ENCODE results near the gene OSMR.
A peak's percentile ranks its signal among the peaks of the same experiment; 100 is the strongest.

Gene OSMR

DNA sequence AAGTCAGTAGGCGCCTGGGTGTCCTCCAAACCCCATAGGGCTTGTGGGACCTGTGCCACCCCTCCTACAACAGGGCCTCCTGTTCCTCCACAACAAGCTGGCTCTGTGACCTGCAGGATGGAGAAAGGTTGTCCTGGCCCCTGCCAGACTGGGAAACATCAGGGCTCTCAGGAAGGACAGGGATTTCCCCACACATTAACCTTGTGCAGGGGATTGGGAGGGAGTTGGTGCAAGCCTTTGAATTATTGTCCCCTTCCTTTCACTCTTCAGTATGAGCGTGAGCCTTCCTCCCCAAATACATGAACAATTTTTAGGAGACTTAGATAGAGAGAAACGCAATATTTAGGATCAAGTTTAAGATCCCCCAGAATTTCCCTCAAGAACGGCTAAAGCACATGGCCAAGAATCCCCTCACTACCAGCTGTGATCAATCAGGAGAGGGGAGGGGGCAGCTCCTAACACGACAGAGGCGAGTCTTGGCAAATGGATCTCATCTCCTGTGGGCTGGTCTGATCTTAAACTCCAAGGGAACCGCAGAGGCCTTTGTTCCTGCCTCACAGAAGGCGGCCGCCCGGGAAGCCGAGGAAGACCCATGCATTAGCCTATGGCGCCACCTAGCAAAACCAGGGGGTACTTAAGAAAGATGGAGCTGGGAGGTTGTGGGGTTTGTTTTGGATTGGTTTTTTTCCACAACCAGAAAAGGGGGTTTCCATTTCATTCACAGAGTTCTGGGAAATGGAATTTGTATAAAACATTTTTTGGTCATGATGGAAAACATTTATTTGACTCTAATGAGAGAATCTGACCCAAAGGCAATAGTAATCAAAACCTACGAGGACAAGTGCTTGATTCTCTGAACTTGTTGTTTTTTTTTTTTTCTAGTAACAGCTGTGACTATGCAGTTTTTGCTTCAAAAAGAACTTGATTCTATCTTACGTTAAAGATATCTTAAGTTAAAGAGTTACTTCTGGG lies 36.1 kb upstream of the OSMR start:
- TF ChIP-seq POLR2A (IDR thresholded peaks at IDR 0.05; ENCODE audit: low read depth, low read length) (no peak), TAF1 (IDR thresholded peaks at IDR 0.05; ENCODE audit: borderline replicate concordance, low read depth, low read length) (no peak), POLR2AphosphoS5 (IDR thresholded peaks at IDR 0.05; ENCODE audit: low read depth, low read length) (no peak)
- no peak for FAIRE-seq
- DNase-seq (ENCODE audit: insufficient read length) = peak; percentile 37

DNA sequence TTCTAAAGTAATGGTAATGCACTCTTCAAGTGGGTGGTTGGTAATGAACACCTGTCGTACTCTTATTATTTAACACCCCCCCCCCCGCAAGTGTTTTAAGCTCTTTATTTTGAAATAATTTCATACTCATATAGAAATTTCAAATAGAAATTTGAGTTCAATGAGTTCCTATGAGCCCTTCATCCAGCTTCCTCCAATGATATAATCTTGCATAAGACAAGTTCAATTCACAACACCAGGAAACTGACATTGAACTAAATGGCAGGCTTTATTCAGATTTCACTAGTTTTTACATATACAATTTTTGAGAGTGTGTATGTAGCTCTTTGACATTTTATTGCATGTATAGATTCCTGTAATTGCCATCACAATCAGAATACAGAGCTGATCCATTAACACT lies 30.9 kb upstream of the OSMR start:
- FAIRE-seq (no peak), DNase-seq (ENCODE audit: insufficient read length) (no peak)
- TF ChIP-seq POLR2A (IDR thresholded peaks at IDR 0.05; ENCODE audit: low read depth, low read length) = no peak
- TF ChIP-seq TAF1 (IDR thresholded peaks at IDR 0.05; ENCODE audit: borderline replicate concordance, low read depth, low read length) = no peak
- no peak for TF ChIP-seq POLR2AphosphoS5 (IDR thresholded peaks at IDR 0.05; ENCODE audit: low read depth, low read length)

DNA sequence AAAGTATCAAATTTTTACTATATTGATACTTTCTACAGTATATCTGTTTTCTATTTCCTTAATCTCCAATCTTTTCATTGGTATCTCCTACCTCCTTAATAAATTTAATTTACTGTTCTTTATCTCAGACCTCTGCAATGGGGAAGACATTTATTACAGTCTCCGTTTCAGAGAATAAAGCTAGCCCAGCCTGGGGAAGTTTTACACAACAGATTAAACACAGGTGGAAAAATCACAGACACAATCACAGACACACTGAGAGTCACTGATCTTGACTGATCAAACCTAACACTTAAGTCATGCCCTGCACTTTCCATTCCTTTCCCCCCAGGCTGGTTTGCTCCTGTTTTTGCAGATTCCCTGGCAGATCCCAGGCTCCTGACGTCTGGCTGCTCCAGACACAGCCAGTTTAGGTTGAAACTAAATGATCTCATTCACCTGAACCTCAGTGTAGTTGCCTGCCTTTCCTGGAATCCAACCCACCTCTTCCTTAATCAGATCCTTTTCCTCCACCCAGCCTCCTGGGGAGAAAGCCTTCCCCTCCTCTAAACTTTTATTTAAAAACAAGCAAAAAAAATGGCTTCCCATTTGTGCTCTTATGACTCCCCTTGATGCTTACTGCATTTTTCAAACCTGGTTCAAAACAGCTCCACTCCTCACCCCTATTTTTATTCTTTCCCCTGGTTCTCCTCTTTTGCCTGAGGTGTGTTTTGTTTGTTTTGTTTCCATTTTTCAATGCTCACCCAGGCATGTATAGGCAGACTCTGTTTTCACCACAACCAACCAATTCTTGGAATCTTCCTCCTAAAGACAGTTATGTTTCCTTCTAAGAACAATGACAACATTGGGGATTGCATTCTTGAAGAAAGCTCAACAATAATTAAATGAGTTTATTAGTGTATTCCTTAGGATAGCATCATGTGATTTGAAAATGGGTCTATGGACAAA lies 29.5 kb upstream of the OSMR start:
- TF ChIP-seq TAF1 (IDR thresholded peaks at IDR 0.05; ENCODE audit: borderline replicate concordance, low read depth, low read length) = no peak
- TF ChIP-seq POLR2AphosphoS5 (IDR thresholded peaks at IDR 0.05; ENCODE audit: low read depth, low read length) = no peak
- no peak for TF ChIP-seq POLR2A (IDR thresholded peaks at IDR 0.05; ENCODE audit: low read depth, low read length)
- FAIRE-seq = no peak
- no peak for DNase-seq (ENCODE audit: insufficient read length)

DNA sequence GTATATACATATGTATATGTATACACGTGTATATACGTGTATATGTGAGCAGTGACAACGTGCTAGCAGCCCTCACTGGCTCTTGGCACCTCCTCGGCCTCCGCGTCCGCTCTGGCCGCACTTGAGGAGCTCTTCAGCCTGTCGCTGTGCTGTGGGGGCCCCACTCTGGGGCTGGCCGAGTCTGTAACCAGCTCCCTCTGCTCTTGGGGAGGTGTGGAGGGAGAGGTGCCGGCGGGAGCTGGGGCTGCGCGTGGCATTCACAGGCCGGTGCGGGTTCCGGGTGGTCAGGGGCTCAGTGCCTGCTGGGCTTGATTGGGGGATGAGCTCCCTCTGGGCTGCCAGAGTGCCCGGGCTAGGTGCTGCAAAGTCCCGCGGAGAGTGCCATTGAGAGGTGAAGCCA lies 24.1 kb upstream of the OSMR start:
- TF ChIP-seq POLR2AphosphoS5 (IDR thresholded peaks at IDR 0.05; ENCODE audit: low read depth, low read length) (no peak), TAF1 (IDR thresholded peaks at IDR 0.05; ENCODE audit: borderline replicate concordance, low read depth, low read length) (no peak), POLR2A (IDR thresholded peaks at IDR 0.05; ENCODE audit: low read depth, low read length) (no peak)
- DNase-seq (ENCODE audit: insufficient read length) (no peak), FAIRE-seq (no peak)

DNA sequence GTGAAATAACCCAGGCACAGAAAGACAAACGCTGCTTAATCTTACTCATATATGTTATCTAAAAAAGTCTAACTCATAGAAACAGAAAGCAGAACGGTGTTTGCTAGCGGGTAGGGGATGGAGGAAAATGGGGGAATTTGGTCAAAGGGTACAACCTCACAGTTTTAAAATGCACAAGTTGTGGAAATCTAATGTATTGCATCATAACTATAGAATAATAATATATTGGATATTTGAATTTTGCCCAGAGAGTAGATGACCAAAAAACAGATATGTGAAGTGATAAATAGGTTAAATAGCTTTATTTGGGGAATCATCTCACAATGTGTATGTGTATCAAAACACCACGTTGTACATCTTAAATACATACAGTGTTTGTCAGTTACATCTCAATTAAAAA lies 22.3 kb upstream of the OSMR start:
- TF ChIP-seq TAF1 (IDR thresholded peaks at IDR 0.05; ENCODE audit: borderline replicate concordance, low read depth, low read length) (no peak), POLR2A (IDR thresholded peaks at IDR 0.05; ENCODE audit: low read depth, low read length) (no peak), POLR2AphosphoS5 (IDR thresholded peaks at IDR 0.05; ENCODE audit: low read depth, low read length) (no peak)
- FAIRE-seq (no peak), DNase-seq (ENCODE audit: insufficient read length) (no peak)

DNA sequence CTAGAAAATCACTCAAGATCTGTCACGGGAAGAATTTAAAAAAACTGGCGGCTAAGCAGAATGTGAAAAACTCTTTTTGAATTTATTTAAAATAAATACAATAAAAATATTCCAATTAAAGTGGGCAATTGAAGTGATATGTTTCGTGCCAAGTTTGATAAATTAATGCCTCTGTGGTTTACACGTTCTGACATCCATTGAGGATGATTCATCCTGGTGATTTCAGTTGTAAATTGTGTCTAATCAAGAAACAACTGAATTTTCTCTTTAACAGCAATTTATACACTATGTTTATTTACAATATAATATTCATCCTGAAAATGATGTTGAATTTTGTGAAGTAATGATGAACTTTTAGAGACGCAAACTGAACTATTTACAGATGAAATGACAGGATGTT lies 21.0 kb upstream of the OSMR start:
- TF ChIP-seq POLR2AphosphoS5 (IDR thresholded peaks at IDR 0.05; ENCODE audit: low read depth, low read length) (no peak), POLR2A (IDR thresholded peaks at IDR 0.05; ENCODE audit: low read depth, low read length) (no peak), TAF1 (IDR thresholded peaks at IDR 0.05; ENCODE audit: borderline replicate concordance, low read depth, low read length) (no peak)
- DNase-seq (ENCODE audit: insufficient read length) (no peak), FAIRE-seq (no peak)

DNA sequence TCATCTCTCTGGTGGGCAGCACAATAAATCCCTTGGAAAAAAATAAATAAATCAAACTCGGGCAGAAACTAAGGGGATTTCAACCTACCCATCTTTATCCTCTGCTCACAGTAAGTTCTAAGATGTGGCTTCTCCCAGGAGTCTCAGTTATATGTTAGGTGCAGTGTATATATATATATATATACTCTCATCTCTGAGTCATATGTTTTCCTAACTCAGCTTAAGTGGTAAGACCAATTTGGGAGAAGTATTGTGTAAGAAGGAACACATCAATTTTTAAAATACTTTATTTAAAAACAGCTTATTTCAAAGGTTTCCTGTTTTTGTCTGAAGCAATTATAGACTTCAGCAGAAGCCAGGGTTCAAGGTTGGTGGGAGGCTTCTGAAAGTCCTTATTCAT lies 20.3 kb upstream of the OSMR start:
- no peak for TF ChIP-seq POLR2AphosphoS5 (IDR thresholded peaks at IDR 0.05; ENCODE audit: low read depth, low read length)
- TF ChIP-seq TAF1 (IDR thresholded peaks at IDR 0.05; ENCODE audit: borderline replicate concordance, low read depth, low read length) = no peak
- TF ChIP-seq POLR2A (IDR thresholded peaks at IDR 0.05; ENCODE audit: low read depth, low read length) = no peak
- DNase-seq (ENCODE audit: insufficient read length) (no peak), FAIRE-seq (no peak)

DNA sequence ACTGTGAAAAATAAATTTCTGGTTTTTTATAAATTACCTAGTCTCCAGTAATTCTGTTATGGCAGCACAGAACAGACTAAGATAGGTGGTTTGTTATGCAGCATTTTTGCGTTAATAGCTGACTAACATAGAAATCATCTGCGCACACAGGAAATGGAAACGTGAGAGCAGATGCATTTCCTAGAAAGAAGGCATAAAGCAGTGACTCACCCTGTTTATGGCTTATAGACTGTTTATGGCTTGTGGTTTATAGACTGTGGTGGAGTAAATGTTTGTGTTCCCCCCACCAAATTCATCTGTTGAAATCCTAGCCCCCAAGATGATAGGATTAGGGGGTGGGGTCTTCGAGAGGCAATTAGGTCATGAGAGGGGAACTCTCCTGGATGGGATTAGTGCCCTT lies 18.3 kb upstream of the OSMR start:
- FAIRE-seq = no peak
- TF ChIP-seq POLR2AphosphoS5 (IDR thresholded peaks at IDR 0.05; ENCODE audit: low read depth, low read length) = no peak
- TF ChIP-seq TAF1 (IDR thresholded peaks at IDR 0.05; ENCODE audit: borderline replicate concordance, low read depth, low read length) = no peak
- no peak for TF ChIP-seq POLR2A (IDR thresholded peaks at IDR 0.05; ENCODE audit: low read depth, low read length)
- DNase-seq (ENCODE audit: insufficient read length) = no peak

DNA sequence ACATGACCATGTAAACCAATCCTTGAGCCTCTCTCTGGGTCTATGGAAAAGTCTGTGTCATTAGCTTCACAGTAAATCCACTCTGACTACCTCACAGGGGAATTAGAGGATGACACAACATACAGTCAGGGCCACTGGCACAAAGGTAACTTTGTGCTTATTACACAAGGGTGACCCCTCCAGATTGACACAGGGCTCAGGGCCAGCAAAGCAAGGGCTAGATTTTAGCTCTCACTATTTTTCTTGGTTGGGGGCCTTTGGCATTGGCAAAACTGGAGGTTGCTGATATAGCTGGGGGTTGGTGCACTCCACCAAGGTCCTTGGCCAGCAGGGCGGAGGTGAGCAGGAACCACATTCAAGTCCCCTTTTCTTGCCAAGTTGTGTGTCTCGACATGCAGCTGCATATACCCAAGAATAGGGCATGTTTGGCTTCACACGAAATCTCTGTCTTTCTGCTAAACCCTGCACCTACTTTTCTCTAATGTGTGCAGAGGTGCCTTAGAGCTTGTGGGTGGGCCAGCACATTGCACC lies 15.2 kb upstream of the OSMR start:
- no peak for DNase-seq (ENCODE audit: insufficient read length)
- TF ChIP-seq TAF1 (IDR thresholded peaks at IDR 0.05; ENCODE audit: borderline replicate concordance, low read depth, low read length) (no peak), POLR2AphosphoS5 (IDR thresholded peaks at IDR 0.05; ENCODE audit: low read depth, low read length) (no peak), POLR2A (IDR thresholded peaks at IDR 0.05; ENCODE audit: low read depth, low read length) (no peak)
- FAIRE-seq = no peak

DNA sequence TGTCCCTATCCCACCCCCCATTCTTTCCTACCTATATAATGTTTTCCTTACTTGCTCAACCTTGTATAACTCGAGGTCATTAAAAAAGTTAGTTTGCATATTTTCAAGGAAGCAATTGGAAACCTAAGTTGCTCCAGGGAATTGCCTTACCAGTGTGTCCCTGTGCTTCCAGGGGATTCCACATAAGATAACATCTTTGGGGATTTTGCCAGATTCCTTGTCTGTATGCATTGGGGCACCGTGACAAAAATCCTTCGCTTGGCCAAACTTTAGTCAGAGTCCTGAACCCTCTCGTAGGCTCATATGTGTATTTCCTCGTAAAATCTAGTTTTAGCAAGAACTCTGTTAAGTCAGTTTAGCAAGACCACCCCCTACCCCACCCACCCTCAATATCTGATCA lies 14.7 kb upstream of the OSMR start:
- DNase-seq (ENCODE audit: insufficient read length) (no peak), FAIRE-seq (no peak)
- TF ChIP-seq POLR2A (IDR thresholded peaks at IDR 0.05; ENCODE audit: low read depth, low read length) (no peak), TAF1 (IDR thresholded peaks at IDR 0.05; ENCODE audit: borderline replicate concordance, low read depth, low read length) (no peak), POLR2AphosphoS5 (IDR thresholded peaks at IDR 0.05; ENCODE audit: low read depth, low read length) (no peak)

DNA sequence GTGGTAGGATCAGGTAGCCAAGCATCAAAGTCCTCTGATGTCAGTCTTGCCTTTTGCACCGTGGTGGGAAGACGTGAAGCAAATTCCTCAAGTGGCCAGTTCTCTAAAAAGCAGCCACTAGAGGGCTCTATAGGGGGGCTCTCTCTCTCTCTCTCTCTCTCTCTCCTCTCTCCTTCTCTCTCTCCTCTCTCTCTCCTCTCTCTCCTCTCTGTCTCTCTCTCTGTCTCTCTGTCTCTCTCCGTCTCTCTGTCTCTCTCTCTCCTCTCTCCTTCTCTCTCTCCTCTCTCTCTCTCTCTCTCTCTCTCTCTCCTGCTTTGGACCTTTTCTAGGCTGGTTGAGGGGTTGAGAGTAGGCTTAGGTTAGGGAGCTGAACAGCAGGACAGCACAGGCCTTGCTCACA lies 13.9 kb upstream of the OSMR start:
- FAIRE-seq = no peak
- DNase-seq (ENCODE audit: insufficient read length) = no peak
- TF ChIP-seq POLR2AphosphoS5 (IDR thresholded peaks at IDR 0.05; ENCODE audit: low read depth, low read length) = no peak
- TF ChIP-seq POLR2A (IDR thresholded peaks at IDR 0.05; ENCODE audit: low read depth, low read length) = no peak
